Mesodermal cell (in vitro differentiated cells): ENCODE results near the gene KCTD14.
"Not testable (repeated sequence)": the region's sequence is repeated elsewhere in the genome, so short reads cannot be mapped to it uniquely, and the experiment has no call there.

Experiments
- H3K27ac ChIP-seq: 2 replicates; pipeline ENCODE4 v1.7.0; 2013; ENCODE audit warnings: mild to moderate bottlenecking, low read depth, low read length, moderate library complexity; ENCODE audit not compliant: severe bottlenecking
- H3K36me3 ChIP-seq: 2 replicates; pipeline ENCODE4 v1.7.1; 2013; ENCODE audit warnings: mild to moderate bottlenecking, low read length, moderate library complexity; ENCODE audit not compliant: control insufficient read depth, insufficient read depth
- H3K4me1 ChIP-seq: one replicate; pipeline ENCODE4 v1.7.1; 2013; ENCODE audit warnings: mild to moderate bottlenecking, low read length; ENCODE audit not compliant: insufficient read depth, control insufficient read depth, poor library complexity, severe bottlenecking
- H3K4me3 ChIP-seq: 2 replicates; pipeline ENCODE4 v1.7.0; 2013; ENCODE audit warnings: low read length, control low read depth, mild to moderate bottlenecking; ENCODE audit not compliant: insufficient read depth, poor library complexity, severe bottlenecking; ENCODE audit errors: extremely low read depth
- H3K9me3 ChIP-seq: 2 replicates; pipeline ENCODE4 v1.7.1; 2013; ENCODE audit warnings: mild to moderate bottlenecking, low read length, moderate library complexity; ENCODE audit not compliant: control insufficient read depth
- WGBS, 2 experiments: methylation state at CpG; one replicate each; pipeline ENCODE4 v1.1.5; 2013; ENCODE audit warnings: missing lambda C conversion rate in 2 of 2; ENCODE audit not compliant: insufficient coverage in 2 of 2; 5-methylcytosine and 5-hydroxymethylcytosine counted together

KCTD14 gene

DNA sequence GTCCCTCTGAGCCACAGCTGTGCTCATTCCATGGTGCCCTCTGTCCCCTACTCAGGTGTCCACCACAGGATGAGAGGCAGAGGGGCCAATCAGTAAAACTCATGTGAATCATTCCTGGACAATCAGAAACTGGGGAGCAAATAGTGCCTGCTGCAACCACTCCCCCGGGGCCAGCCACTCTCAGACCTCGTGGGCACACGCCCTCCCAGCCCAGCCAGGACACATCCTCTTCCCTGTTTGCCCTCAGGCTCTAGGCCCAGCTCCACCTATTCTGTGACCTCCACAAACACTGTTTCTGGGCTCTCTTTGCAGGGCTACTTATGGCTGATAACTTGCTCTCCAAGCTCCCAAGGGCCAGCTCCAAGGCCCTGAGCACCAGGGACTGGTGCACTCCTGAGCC is 14.0 kb upstream of the KCTD14 start:
- H3K4me1 ChIP-seq = peaks cover 14% of the 10 kb centered on the region
- WGBS, 2 experiments = 86 to 93% methylated on average over 3 of the region's 3 CpGs
- H3K27ac ChIP-seq = no peak overlapping the region
- no peak overlapping the region for H3K4me3 ChIP-seq
- H3K36me3 ChIP-seq = no peaks in the 10 kb centered on the region
- H3K9me3 ChIP-seq = no peaks in the 10 kb centered on the region

DNA sequence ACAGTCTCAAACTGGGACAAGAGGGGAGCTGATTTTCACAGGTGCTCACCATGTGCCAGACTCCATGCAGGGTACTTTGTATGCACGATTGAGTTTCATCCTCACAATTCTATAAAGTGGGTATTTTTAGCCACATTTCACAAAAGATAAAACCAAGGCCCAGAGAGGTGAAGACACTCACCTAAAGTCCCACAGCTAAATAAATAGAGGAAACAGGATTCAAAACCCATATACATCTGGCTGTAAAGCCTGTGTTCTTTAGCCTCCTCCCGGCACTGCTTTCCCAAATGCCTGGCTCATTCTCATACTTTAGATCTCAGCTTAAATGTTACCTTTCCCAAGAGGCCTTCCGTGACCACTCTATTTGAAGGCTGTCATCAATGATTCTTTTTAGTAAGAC is 13.2 kb upstream of the KCTD14 start:
- H3K27ac ChIP-seq = no peak overlapping the region
- H3K4me3 ChIP-seq = no peak overlapping the region
- H3K9me3 ChIP-seq = no peaks in the 10 kb centered on the region
- 96% methylated on average over 2 of the region's 3 CpGs for WGBS, 2 experiments
- H3K36me3 ChIP-seq = no peaks in the 10 kb centered on the region
- H3K4me1 ChIP-seq = peaks cover 14% of the 10 kb centered on the region

DNA sequence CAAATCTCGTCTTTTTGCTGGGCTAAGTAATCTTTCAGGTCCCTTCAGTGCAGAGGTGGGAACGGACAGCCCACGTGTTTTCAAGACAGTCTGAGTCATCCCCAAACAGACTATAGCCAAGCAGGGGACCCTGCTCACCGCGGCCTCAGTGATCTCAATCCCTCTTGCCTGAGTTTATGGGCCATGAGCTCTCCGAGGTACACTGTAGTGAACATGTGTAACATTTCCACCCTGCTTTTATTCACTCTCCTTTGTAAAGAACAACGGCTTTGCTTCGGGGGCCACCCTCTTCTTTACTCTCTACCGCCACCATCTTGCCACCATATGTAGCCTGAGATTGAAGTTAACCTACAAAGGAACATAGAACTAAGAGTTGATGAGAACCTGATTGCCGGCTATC is 11.5 kb upstream of the KCTD14 start:
- Histone ChIP-seq H3K27ac (no peak overlapping the region), H3K4me3 (no peak overlapping the region), H3K36me3 (no peaks in the 10 kb centered on the region), H3K4me1 (peaks cover 10% of the 10 kb centered on the region), H3K9me3 (no peaks in the 10 kb centered on the region)
- 75 to 80% methylated on average over 9 to 10 of the region's 10 CpGs for WGBS, 2 experiments

DNA sequence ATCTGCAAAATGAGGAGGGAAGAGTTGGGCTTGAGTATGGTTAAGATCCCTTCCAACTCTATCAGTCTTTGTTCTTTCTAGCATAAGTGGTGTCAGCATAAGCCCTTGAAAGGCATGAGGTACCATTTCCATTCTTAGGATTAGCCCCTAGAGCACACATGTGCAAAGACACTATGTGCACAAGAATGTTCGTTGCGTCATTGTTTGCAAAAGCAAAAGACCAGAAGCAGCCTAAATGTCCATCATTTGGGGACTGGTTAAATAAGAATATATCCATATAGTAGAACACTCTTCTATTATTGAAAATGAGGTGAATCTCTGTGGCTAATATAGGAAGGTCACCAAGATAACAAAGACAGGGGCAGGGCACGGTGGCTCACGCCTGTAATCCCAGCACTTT is 10.0 kb upstream of the KCTD14 start:
- H3K4me1 ChIP-seq = peaks cover 7% of the 10 kb centered on the region
- no peaks in the 10 kb centered on the region for H3K36me3 ChIP-seq
- WGBS, 2 experiments = 85 to 92% methylated on average over 2 of the region's 4 CpGs
- no peak overlapping the region for H3K4me3 ChIP-seq
- H3K9me3 ChIP-seq = no peaks in the 10 kb centered on the region
- no peak overlapping the region for H3K27ac ChIP-seq

DNA sequence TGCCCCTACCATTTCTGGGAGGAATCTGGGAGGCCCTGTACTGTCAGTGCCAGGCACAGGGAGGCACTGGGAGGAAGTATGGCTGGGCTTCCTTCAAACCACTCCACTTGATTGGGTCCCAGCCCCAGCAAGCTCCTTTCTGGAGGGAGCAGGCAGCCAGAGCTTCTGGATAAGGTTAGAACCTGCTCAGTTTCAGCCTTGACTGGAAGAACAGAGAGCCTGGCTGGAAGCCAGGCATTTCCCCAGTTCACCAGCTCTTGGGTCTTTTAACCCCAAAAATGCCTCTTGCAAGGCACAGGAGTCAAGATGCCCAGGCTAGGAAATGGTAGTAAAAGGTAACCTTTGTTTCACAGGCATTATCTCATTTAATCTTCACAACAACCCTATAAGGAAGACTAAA is 9.0 kb upstream of the KCTD14 start:
- H3K4me1 ChIP-seq = peaks cover 7% of the 10 kb centered on the region
- H3K36me3 ChIP-seq = no peaks in the 10 kb centered on the region
- H3K27ac ChIP-seq = no peak overlapping the region
- no peak overlapping the region for H3K4me3 ChIP-seq
- H3K9me3 ChIP-seq = no peaks in the 10 kb centered on the region

DNA sequence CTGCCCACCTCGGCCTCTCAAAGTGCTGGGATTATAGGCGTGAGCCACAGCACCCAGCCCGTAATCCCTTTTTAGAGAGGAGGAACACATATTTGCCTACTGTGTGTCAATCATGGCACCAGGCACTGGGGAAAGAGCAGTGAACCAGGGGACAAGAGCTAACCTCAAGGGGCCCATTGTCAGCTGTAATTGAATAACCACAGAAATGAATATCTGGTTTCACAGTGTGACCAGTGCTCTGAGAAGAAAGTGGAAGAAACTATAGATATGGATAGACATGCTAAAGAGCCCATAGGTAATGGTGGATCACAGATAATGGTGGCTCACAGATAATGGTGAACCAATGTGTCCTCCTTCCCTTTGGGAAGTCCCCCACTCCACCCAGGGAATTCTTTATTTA is 8.6 kb upstream of the KCTD14 start:
- H3K4me3 ChIP-seq = no peak overlapping the region
- H3K27ac ChIP-seq = no peak overlapping the region
- no peaks in the 10 kb centered on the region for H3K9me3 ChIP-seq
- no peaks in the 10 kb centered on the region for H3K36me3 ChIP-seq
- H3K4me1 ChIP-seq = peaks cover 7% of the 10 kb centered on the region
- WGBS, 2 experiments = 95 to 100% methylated on average over 3 of the region's 3 CpGs

DNA sequence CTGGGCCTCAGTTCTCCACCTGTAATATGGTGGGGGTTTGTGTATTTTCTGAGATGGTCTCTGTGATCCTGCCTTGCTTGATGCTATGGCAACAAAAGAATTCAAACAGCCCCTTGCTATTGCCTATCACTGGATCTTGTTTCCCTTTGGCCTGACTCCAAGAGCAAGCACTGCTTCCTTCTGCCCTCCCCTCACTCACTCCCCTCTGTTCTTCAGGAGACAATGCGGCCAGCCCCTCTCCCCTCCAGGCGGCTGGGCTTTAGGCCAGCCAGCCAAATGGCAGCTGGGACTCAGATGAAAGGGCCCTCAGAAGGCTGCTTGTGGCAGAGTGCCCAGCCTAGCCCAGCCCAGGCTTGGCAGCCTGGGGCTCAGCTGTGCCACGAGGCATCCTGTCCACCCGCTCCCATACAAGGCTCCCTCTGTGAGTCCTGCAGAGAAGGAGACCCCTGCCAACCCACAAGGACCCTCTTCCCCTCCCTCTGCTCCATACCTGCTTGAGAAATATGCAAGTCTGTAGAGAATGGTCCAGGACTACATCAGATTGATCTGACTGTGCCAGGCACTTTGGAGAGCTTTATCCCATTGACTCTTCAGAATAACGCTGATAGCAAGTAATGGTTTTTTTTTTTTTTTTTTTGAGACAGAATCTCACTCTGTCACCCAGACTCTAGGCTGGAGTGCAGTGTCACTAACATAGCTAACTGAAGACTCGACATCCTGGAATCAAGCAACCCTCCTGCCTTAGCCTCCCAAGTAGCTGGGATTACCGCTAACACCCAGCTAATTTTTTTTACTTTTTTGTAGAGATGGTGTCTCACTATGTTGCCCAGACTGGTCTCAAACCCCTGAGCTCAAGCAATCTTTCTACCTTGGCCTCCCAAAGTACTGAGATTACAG is 7.6 kb upstream of the KCTD14 start:
- WGBS, 2 experiments = 71 to 100% methylated on average over 1 to 5 of the region's 7 CpGs
- Histone ChIP-seq H3K36me3 (no peaks in the 10 kb centered on the region), H3K9me3 (no peaks in the 10 kb centered on the region), H3K4me1 (peaks cover 7% of the 10 kb centered on the region), H3K4me3 (no peak overlapping the region), H3K27ac (peak overlapping the region; percentile 23)

DNA sequence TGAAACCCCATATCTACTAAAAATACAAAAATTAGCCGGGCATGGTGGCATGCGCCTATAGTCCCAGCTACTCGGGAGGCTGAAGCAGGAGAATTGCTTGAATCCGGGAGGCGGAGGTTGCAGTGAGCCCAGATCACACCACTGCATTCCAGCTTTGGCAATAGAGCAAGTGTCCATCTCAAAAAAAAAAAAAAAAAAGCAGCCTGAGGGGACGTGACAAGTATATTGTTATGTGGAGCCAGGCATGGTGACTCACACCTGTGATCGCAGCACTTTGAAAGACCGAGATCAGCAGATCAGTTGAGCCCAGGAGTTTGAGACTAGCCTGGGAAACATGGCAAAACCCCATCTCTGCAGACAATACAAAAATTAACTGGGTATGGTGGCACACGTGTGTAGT is 5.3 kb upstream of the KCTD14 start:
- H3K4me3 ChIP-seq, H3K9me3 ChIP-seq, H3K4me1 ChIP-seq, H3K27ac ChIP-seq, H3K36me3 ChIP-seq: not testable (repeated sequence)
- 86 to 89% methylated on average over 4 to 7 of the region's 9 CpGs for WGBS, 2 experiments

DNA sequence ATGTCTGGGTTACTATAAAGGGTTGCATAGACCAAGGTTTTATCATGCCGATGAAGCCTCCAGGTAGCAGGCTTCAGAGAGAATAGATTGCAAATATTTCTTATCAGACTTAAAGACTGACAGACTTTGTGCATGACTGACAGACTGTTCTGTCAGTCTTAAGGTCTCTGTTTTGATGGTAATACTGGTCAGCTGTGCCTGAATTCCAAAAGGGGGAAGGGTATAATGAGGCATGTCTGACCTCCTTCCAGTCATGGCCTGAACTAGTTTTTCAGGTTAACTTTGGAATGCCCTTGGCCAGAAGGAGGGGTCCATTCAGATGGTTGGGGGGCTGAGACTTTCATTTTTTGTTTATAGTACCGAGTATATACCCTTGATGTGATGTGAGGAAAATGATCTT is 4.7 kb upstream of the KCTD14 start:
- WGBS, 2 experiments = 91 to 100% methylated on average over 1 of the region's 2 CpGs
- Histone ChIP-seq H3K27ac (no peak overlapping the region), H3K4me1 (peaks cover 7% of the 10 kb centered on the region), H3K4me3 (no peak overlapping the region), H3K36me3 (no peaks in the 10 kb centered on the region), H3K9me3 (no peaks in the 10 kb centered on the region)

DNA sequence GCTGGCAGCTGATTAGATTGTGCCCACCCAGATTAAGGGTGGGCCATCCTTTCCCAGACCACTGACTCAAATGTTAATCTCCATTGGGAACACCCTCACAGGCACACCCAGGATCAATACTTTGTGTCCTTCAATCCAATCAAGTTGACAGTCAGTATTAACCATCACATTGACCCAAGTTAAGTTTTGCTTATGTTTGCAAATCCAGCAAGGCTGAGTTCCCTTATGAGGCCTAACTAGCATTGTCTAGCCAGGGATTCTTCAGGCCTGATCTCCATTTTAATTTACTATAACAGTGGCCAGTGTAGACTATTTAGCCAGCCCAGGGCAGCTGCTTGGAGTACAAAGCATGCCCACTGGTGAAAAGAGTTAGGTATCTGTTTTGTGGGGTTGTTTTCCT is 2.3 kb upstream of the KCTD14 start:
- no peaks in the 10 kb centered on the region for H3K36me3 ChIP-seq
- H3K4me1 ChIP-seq = peaks cover 4% of the 10 kb centered on the region

DNA sequence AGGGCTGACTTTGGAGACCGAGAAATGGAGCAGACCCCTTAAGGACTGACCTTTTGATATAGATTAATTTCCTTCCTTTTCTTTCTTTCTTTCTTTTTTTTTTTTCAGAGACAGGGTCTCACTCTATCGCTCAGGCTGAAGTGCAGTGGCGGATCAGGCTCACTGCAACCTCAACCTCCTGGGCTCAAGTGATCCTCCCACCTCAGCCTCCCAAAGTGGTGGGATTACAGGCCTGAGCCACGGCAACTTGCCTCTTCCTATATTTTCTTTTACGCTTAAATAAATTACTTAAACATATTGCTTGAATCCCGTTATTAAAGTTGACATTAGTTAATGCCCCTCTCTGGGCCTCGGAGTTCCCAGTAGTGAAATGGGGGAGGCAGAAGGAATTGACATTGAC is 350 bp upstream of the KCTD14 start:
- no peaks in the 10 kb centered on the region for H3K9me3 ChIP-seq
- H3K27ac ChIP-seq = no peak overlapping the region
- no peaks in the 10 kb centered on the region for H3K36me3 ChIP-seq
- peak overlapping the region; percentile 25 for H3K4me3 ChIP-seq
- H3K4me1 ChIP-seq = no peaks in the 10 kb centered on the region
- 71 to 83% methylated on average over 3 of the region's 7 CpGs for WGBS, 2 experiments

More for the DNA sequence above, 2.3 kb upstream of the KCTD14 start:
- Histone ChIP-seq H3K9me3 (no peaks in the 10 kb centered on the region), H3K27ac (no peak overlapping the region), H3K4me3 (no peak overlapping the region)
